AG08396 (cell line): ENCODE results near the gene NUDCD2.
A peak's percentile ranks its signal among the peaks of the same experiment; 100 is the strongest.

ENCODE experiments used
- DNase-seq: peaks from one replicate; pipeline ENCODE4 v3.0.0; 2012; ENCODE audit warnings: low spot score, mixed read lengths

The NUDCD2 gene

DNA sequence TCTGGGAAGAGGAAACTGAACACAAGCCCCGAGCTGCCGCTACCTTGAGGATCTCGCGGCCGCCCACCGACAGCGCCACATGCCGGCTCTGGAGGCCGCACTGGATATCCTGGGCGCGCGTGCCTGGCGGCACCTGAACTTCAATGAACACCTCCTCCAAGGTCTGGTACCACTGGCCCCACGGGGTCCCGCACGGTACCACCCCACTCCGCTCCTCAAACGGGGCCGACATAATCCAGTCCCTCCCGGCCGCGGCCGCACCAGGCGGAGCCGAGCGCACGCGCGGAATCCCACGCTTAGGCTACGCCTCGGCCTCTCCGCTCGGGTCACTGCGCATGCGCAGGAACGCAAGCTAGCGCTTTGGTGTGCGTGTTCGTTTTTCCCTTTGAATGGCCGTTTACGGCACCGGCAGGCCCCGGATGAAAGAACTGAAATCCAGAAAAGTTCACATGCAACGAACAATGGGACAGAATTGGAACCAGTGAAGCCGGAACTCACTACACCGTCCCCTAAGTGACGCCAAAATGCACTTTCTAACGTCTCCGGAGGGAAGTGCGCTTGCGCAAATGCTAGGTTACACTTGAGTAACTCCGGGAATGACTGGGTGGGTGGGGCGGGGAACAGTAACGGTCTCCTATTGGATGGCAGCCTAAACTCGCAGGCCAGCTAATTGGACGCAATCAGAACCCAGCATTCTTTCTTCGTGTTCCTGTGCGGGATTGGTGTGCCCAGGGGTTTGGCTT lies at the start of gene NUDCD2:
Gene NUDCD2, minus strand, starts transcription at position 284 of the 743 bp plus-strand sequence. Its CDS starts 52 bp downstream, at position 232.
- peak; percentile 92 for DNase-seq

- DNase-seq = peak; percentile 40
Observed at GRCh38 chr5:163509291-163509951, 49.5 kb upstream of the NUDCD2 start.

DNA sequence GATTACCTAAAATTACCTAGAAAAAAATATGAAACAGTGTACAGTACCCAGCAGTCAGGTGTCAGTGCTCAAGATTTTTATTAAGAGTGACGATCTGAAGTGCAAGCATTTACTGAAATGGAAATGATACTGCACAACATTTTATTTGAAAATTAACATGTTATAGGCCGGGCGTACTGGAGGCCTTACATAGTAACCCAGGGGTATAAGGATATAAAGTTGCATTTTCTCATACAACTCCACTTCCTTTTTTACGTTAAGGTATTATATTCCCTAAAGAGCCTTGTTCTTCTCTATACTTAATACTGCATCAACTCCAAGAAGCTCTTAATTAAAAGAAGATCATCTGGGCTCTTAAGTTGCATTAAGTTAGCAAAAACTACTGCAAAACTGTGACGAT lies 48.9 kb upstream of the NUDCD2 start:
- DNase-seq = no peak

DNA sequence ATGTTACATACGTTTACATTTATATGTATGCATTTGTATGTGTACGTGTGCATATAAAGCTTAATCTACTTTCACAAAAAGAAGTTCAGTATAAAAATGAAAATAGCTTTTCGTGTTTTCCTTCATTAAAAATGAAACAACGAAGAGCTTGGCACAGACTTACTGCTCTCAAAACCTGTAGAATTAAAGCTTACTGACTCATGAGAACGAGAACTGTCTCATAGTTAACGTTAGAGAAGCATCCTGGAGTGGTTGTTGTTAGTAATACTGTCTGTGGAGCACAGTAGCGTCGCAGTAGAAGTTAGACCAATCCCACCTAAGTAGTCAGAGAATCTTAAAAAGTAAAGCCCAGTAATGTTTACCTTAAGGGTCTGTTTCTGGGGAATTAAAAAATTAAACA lies 46.8 kb upstream of the NUDCD2 start:
- peak; percentile 55 for DNase-seq

GRCh38 chr5:163506095-163506457 lies 46.2 kb upstream of the NUDCD2 start:
- DNase-seq = peak; percentile 8

GRCh38 chr5:163505368-163506094 lies 45.6 kb upstream of the NUDCD2 start, which contains the start of gene MAT2B:
Gene MAT2B, plus strand, starts transcription at chr5:163505619. Its CDS starts 68 bp downstream, at chr5:163505687.
- DNase-seq = peak; percentile 94

DNA sequence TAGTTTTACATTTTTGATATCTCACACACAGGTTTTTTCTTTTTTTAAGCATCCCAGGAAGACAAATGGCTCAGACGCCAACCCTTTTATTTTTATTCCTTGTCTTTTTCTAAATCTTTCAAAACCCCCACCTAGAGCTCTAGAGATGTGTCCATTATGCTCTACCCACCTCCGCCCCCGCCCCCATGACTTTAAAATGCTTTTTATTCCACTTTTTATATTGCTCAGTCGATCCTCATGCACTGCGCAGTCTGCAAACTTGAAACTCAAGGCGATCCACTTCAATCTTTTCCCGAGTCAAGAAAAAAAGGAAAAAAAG lies 45.1 kb upstream of the NUDCD2 start:
- no peak for DNase-seq

DNA sequence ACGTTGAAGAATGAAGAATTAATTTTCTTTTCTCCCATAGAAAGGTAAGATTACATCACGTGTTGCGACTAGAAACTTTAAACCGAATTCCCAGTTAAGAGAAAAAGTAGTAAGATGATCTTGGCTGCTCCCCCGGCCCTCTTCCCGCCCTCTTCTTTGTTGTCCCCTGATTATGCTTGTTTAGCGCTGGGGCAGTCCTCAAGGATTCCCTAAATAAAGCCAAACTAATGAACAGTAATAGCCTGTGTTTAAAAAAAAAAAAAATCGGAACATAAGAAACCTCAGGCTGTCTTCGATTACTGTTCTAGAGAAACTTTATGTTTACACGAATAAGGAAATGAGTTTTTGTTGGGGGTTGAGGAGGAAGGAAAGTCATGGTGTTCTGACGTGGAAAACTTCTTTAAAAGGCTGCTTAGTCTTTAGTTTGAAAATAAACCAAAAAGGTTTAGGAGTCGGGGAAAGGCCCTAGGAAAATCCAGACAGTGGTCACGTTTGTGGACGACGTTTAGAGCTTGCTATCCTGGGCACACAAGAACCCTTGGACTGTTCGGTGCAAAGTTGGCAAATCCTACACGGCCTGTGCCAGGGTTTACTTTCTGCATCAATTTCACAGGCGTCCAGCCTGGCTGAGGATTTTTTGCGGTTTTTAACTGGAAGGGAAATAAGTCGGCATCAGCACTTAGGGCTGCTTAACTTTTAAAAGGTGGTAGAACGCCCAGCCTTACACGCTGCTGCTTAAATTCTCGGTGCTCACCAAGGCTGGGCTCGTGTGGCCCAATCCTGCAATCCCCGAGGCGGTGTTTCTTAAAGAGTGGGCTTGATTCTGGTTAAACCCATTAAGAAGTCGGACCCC lies 44.4 kb upstream of the NUDCD2 start:
- DNase-seq = peak; percentile 27

DNA sequence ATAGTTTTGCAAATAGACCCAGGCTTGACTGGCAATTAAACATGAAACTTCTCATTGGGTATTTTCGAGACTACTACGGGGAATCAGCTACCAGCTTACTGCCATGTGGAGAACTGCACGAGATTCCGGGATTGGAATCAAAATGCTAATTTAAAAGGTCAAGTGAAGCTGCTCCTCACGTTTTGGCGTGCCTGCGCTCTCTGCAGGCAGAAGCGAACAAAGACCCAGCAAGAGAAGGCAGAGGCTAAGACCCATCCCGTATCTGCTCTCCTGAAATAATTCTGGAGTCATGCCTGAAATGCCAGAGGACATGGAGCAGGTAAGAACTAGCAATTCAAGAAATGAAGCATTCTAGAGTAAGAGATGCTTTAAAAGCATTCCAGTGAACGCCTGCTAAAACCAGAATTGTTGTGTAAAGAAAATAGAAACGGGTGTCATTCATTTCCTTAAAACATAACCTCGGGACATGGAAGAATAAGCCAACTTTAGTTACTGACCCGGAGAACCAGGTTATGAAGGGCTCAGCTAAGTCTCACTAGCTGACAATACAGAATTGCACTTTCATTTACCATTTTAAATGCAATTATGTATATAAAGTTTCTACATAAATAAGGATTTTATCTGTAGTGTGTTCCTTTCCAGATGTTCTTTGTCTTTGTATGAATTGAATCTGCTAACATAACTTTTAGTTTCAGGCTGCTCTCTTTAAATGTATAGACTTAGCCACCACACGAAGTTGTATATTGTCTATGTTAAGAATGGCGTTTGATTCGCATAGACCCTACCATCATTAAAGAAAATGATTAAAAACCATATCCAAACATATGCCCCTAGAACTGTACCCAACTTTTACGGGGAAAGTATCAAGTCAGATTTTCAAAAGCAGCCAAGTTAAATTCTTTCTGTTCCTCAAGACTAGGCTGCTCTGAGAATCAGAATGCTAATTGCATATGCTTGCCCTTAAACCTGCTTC lies 43.5 kb upstream of the NUDCD2 start:
- peak; percentile 67 for DNase-seq

- DNase-seq = no peak
Observed at GRCh38 chr5:163502521-163502920, 42.6 kb upstream of the NUDCD2 start.

DNA sequence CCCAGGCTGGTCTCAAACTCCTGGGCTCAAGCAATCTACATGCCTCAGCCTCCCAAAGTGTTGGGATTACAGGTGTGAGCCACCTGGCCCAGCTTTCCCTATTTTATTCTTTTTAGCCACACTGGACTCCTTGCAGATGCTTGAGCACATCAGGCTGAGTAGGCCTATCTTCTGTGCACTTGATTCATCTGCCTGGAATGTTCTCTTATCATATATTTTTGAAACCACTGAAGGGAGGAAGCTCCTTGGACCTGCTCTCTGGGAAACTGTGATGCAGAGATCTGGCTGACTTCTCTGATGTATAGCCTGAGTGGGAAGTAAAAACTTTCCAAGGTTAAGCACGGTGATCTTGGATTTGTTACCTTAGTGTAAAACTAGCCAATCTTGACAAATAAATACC lies 39.0 kb upstream of the NUDCD2 start:
- DNase-seq = no peak

DNA sequence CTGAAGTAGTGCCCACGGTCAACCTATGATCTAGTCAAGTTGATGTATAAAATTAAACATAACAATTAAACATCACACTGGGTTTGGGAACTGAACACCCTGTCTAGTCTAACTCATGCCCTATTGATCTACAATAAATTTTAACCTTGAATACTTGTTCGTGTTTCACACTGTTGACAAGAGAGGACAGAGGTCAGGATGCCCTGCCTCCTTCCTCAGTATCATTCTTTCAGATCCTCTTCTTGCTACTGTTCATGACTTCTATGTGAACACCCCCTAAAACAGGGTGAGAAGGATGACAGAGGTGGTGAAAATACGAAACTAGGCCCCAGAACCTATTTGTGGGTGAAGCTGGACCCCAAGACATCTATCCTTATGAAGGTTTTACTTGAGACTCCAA lies 37.4 kb upstream of the NUDCD2 start:
- no peak for DNase-seq

- peak; percentile 7 for DNase-seq
Observed at GRCh38 chr5:163496286-163496685, 36.4 kb upstream of the NUDCD2 start.

GRCh38 chr5:163489745-163490075 lies 29.8 kb upstream of the NUDCD2 start:
- no peak for DNase-seq

- DNase-seq = no peak
Observed at GRCh38 chr5:163489055-163489744, 29.3 kb upstream of the NUDCD2 start.

DNA sequence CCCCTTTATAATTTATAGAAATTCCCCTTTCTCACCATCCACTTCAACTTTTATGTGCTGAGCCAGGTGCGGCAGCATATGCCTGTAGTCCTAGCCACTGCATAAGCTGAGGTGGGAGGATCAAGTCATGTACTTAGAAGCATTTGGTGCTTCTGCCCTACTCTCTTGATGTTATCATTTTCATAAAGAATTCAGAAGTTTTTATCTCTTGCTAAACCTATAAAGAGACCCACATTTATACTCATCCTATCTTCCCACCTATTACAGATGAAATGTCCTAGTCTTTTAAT lies 19.0 kb upstream of the NUDCD2 start:
- no peak for DNase-seq

DNA sequence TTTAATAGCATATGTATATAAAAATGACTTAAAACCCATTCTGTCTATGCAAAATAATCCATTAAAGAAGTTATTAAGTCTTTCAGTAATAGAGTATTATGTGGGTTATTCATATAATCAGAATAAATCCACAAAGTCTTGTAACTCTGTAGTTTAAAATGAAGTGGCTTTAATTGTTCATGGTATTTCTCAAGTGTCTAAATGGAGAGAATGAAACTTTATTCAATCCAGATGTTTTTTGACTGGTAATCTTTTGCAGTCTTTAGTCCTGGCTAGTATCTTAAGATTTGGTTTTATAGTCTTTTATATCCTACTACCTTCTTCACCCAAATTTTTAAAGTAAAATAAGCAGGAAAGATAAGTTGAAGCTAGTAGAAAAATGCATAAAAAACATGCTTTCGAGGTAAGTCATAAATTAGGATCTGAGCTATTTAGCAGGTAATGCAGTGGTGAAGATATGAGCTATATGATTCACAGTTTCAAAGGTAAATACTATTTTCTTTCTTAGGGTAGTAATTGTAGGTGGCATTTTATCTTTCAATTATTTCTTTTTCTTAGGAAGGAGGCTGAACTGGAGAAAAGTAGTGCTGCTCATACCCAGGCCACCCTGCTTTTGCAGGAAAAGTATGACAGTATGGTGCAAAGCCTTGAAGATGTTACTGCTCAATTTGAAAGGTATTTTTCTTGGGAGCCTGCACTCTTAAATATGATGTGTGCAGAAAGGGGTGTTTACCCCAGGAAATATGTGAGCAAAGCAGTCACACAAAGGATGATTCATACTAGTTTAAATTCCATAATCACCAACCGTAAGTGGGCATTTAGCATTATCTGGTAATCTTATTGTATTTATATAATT lies 18.5 kb upstream of the NUDCD2 start:
- no peak for DNase-seq

DNA sequence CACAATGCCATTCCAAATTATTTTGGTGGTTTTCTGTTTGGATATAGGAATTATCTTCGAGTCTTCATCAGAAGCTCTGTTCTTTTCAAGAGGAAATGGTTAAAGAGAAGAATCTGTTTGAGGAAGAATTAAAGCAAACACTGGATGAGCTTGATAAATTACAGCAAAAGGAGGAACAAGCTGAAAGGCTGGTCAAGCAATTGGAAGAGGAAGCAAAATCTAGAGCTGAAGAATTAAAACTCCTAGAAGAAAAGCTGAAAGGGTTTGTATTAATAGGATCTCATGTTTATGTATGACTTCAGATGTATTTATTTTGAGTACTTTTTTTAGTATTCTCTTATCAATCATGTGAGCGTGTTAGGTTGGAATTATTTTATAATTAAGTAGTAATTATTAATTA lies 15.5 kb upstream of the NUDCD2 start:
- no peak for DNase-seq

DNA sequence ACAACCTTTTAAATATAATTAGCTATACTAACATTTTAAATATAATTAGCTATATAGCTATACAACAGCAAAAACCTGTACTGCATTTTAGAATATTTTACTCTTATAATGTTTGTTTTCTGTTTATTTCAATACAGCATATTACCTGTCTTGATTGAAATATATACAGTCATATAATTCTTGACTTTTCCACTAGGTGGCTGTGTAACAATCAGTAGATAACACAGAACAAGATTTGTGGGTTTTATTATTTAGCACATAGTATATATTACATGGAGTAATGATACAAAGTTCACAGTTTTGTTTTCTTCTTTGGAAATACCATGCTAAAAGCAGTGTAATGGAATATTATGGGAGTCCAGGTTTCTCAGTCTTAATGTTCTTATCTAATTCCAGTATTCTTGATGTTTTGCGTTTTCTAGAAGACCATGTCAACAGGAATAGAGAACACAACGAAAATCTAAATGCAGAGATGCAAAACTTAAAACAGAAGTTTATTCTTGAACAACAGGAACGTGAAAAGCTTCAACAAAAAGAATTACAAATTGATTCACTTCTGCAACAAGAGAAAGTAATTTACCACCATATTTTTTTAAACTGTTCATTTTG lies 13.8 kb upstream of the NUDCD2 start:
- DNase-seq = no peak
